ENCODE measurements around the gene LPAR5.
"Not testable (repeated sequence)": the region's sequence is repeated elsewhere in the genome, so short reads cannot be mapped to it uniquely, and the experiment has no call there.

The LPAR5 gene

DNA sequence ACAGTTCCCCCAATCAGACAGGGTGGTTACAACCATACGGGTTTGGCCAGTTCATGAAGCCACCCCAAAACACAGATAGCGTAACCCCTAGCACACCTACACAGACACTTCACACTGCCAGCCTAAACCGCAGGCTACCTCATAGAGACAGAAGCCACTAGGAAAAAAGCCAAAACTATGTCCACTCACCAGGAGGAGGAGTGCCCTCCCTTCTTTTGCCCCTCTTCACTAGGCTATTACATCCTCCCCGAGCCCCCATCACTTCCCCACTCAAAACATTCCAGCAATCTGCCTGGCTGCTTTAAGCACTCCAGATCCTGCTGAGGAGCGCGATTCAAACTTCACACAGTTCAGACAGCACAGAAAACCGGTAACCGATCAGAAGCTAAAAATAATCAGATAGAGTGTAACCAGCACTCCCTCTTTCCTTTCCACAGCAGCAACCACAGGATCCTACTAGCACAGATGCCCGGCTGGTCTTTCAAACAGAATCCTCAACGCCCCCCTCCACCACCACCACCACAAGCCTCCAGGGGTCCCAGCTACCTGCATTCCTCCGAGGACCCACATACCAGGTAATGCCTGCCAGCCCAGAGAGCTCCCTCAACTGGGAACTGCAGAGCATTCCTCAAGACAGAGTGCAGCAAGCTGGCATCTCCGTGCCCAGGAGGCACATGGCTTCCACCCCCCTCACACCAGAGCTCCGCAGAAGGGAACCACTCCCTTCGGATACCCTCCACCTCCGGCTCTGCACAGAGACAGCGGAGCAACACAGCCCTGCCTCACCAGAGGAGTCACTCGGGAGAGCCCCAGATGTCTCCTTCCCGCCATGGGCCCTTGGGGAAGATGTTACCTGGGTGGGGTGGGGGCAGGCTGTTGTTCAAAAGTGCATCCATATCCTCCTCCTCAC lies 30.1 kb downstream of the LPAR5 start:
- DNase-seq, result peak; percentile 61 to 70

DNA sequence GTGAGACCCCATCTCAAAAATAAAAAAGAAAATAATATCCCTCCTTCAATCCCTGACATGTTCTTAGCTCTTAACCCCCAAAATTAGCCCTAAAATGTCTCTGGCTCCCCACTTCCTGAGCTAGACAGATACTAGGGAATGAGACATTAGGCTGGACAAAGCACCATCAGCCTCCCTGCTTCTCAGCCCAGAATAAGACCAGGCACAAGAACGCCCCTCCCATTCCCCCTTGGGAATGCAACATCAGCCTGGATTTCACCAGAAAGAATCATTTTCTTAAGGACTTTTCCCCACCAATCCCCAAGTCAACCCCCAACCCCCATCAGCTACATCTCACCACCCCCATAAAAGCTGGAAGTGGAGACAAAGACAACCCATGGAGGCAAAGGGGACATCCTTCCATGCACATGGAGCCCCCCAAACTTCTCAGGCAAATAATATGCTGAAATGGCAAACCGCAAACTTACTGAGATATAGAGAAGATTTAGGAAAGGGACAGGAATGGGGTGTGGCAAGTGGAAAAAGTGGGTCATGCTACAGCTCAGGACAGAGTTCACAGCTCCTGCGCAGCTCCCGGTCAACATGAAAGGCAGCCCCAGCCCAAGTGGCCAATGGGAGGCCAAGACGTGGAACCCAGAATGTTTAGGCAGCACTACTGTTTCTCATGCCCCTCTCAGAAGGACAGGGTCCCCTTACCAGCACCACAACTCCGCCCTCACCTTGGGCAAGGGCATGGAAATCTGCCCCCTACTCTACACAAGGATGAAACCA lies 31.3 kb downstream of the LPAR5 start:
- DNase-seq, result no peak

DNA sequence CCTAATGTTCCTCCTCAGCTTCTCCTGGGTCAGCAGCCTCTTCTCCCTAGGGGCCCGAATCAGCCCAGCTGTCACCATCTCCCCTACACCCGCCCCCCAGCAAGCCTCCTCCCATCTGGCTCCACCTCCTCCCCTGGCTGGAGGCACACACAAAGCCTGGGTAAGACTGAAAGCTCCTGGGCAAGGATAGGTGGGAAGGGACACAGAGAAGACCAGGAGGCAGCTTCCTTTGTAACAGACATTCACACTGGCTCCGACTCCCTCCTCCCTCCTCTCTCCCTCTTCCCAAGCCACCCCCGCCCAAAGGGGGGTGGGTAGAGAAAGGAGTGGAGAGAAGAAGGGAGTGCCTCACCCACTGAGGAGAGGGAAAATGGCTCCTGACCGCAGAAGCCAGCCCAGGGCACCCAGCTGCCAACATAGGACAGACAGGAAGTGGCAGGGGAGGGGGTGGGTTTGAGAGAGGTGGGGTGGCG lies 32.6 kb downstream of the LPAR5 start:
- DNase-seq, result peak; percentile 49 to 64

DNA sequence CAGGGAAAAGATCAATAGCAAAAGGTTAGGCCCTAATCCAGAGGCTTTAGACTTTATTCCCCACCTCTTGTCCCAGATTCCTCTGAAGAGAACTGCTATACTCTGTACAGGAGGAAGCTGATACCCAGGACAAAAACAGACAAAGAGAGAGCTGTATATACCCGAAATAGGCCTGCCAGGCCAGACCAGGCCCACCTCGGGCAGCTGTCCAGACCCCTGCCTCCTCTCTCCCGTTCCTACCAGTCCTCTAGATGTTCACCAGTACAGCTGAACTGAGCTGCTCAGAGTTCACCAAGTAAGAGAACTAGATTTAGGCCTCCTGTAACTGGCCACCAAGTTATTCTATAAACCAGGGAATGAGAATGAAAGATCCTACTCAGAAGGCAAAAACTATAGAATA lies 33.2 kb downstream of the LPAR5 start:
- DNase-seq, result no peak

DNA sequence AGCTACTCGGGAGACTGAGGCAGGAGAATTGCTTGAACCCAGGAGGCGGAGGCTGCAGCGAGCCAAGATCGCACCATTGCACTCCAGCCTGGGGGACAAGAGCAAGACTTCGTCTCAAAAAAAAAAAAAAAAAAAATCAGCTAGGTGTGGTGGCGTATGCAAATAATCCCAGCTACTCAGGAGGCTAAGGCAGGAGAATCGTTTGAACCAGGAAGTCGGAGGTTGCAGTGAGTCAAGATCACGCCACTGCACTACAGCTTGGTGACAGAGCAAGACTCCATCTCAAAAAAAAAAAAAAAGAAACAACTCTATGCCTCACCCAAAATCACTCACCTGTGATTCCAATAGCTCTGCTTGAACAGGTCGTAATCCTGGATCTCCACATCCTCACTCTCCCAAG lies 40.1 kb downstream of the LPAR5 start:
- DNase-seq, result not testable (repeated sequence)

DNA sequence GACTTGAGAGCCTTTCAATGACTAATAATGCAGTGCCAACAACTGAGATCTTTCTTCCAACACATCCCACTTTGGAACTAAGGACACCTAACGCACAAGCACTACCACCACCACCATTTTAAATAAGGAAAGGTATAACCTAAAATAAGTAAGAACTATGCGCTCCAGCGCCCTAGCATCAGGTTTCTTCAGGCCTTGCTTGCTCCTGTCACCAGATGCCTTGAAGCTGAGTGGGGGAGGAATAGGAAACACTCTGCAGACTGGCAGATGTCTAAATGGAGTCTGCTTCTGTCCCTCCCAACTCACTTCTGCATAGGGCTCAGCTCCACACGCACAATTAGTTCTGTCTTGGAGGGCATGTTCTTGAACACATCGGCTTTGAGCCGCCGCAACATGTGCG lies 43.7 kb downstream of the LPAR5 start:
- no peak for DNase-seq

DNA sequence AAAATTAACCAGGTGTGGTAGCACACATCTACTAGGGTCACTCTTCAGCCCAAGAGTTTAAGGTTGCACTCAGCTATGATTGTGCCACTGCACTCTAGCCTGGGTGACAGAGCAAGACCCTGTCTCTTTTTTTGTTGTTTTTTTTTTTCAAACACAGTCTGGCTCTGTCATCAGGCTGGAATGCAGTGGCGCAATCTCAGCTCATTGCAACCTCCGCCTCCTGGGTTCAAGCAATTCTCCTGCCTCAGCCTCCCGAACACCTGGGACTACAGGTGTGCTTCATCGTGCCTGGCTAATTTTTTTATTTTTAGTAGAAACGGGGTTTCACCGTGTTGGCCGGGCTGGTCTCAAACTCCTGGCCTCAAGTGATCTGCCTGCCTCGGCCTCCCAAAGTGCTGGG lies 49.2 kb downstream of the LPAR5 start:
- not testable (repeated sequence) for DNase-seq

DNA sequence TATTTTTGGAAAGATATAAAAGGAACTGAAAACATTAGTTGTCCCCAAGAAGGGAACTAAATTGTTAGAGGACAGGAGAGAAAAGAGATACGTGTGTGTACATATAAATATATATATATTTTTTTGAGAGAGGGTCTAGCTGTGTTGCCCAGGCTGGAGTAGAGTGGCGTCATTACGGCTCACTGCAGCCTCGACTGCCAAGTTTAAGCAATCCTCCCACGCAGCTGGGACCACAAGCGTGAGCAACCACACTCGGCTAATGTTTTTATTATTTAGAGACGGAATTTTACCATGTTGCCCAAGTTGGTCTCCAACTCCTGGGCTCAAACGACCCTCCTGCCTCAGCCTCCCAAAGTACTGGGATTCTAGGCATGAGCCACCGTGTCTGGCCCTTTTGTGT lies 51.5 kb downstream of the LPAR5 start:
- no peak for DNase-seq

DNA sequence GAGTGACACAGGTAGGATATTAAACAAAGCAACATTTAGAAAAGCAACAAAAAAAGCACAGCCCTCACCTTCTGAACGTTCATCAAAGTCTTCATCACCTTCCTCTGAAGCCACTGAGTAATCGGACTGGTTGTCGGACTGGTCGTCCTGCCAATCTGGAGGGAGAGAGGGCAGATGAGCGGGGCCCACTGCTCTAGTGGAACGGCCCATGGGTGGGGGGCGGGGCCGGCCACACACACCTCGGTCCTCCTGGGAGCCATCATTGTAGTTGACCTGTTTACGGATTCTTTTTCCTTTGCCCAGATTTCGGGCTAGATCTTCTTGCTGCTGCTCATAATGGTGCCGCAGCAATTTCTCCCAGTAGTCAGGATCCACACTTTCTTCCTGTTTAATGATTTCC lies 52.8 kb downstream of the LPAR5 start:
- no peak for DNase-seq

DNA sequence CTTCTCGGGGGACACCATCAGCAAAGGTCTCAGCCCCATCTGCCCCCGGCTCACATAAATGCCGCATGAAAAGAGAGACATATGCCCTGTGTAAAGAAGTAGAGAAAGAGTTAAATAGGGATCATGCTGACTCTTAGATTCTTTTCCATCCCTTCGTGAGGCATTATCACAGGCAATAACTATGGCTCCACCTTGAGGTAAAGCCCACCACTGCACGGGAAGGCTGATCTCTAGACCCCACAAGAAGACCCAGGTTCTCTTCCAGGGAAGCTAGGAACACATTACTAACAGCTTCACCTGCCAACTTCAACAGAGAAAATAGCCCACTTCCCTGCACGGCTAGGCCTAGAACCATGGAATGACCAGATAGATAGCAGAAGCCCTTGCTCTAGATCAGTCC lies 53.6 kb downstream of the LPAR5 start:
- no peak for DNase-seq

DNA sequence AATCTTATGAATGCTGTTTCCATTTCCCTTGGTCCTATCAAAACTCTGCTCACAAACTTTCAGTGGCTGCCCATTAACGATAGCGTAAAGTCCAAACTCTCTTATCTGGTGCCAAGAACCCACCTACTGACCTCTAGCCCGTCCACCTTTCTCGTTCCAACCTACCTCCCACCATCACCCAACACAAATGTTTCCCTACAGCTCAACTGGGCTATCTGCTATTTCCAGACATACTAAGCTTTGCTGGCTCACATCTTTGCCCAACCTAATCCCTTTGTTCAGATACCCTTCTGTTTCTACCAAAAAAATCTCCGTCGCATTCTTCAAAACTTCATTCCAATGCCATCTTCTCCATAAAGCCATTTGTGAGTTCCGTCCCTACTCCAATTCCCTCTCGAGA lies 60.1 kb downstream of the LPAR5 start:
- no peak for DNase-seq

DNA sequence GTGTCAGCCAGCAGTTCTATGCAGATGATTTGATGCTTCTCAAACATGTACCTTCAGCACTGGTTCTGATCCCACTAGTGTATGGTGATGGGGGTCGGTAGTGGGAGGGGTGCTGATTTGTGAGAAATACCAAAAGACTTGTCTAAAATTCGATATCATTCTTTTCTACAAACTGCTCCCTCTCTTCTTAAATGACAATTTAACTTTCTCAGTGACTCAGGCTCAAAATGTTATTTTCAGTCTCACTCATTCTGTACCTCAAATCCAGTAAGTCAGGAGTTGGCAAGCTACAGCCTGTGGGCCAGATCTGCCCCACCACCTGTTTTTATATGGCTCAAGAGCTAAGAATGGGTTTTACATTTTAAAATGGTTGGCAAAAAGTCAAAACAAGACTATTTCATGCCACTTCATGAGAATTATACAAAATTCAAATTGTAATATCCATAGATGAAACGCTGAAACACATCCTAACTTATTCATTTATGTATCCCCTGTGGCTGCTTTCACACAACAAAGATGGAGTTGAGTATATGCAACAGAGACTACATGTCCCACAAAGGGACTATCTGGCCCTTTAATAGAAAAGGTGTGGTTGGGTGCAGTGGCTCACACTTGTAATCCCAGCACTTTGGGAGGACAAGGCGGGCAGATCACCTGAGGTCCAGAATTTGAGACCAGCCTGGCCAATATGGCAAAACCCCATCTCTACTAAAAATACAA lies 61.0 kb downstream of the LPAR5 start:
- DNase-seq, result no peak

DNA sequence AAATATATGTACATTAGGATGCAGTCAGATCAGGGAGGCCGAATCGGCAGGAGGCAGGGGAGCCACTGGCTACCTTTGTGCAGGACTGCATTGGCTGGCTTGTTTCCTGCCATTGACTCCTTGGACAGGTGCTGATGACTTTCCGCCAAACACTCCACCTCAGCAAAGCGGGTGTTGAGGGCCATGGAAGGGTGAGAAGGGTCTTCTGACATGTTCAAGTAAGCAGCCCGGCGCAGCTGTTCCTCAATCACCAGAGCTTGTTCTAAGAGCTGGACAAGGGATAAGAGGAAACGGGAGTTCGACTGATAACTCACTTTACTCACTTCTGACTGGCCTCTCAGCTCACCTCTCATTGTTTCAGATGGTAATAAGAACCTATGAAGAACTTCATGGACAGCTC lies 62.8 kb downstream of the LPAR5 start:
- DNase-seq, result no peak

DNA sequence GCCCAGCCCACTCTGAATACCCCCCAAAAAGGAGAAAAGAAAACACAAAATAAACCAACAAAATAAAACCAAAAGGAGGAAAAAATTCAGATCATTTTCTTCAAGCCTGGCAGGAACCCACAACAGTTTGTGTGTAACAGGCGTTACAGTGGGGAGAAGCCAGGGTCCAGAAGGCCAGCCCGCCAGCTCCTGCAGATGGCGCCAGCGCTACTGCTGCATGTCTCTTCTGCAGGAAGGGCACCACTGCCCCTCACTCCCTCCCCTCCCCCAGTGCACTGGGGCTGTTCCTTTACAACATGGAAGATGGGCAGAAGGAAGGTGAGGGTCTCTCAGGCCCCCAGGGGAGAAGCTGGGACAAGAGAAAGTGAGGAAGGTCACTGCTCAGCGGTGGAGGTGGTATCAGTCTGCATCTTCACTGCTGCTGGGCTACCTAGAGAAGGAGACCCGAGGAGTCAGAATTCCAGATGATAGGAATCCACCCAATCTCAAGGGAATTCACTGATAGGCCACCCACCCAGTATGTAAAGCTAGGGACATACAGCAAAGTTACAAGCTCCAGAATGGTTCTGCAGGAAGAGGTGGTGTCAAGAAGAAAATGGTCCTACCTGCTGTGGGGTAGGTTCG lies 65.4 kb downstream of the LPAR5 start:
- peak; percentile 47 to 49 for DNase-seq

DNA sequence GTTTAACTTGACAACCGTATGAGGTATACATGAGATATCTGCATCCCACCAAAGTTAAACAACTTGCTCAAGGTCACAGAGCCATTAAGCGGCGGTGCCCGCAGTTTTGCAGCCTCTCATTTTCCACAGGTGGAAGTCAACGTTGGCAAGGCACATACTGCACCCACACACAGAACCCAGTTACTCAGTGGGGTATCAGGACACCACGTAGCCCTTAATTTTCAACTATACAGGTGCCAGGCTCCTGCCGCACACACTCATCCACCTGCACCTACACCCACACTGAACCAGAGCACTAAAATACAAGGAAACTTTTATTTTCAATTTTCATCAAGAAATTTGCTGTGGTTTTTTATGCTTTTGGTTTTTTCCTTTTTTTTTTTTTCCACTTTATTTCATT lies 66.0 kb downstream of the LPAR5 start:
- no peak for DNase-seq

DNA sequence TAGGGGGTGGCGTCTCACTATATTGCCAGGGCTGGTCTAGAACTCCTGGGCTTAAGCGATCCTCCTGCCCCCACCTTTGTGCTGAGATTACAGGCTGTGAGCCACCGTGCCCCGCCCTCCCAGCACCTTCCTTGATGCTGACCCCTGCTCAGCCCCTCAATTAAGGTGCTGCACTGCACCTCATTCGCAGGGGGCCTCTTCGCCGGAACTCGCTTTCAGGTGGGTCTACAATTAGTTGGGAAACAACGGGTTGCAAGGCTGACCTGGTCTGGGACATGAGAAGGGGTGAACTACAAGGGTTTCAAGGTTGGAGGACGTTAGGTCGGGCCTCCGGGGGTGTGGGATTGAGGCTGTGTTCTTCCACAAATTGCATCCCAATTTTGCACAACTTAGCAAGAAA lies 66.4 kb downstream of the LPAR5 start:
- DNase-seq, result no peak
